GM19463 (cell line): Measurements from ENCODE around the gene ECHDC3.

Source experiments
- ATAC-seq: cut with Tn5 transposase; IDR thresholded peaks from one replicate; pipeline ENCODE4 v1.9.1; 2021; ENCODE audit warnings: mild to moderate bottlenecking, moderate library complexity; ENCODE audit not compliant: unreplicated experiment

Gene ECHDC3

DNA sequence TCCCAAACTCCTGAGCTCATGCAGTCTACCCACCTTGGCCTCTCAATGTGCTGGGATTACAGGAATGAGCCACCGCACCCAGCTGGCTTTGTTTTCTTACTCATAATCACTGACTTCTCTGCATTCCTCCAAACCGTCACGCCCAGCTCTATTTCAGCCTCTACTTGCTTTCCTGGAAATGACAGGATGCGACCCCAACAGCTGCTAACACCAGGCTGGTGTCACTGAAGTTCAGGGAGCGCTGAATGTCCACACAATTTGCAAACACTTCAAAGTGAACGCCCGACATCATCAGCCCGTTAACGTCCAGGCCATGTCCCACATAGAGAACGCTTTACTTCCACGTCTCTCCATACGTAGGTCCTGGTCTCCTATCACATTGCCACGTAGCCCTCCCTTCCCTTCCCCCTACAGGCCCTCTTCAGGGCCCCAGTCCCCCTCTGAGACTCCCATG, 68.2 kb downstream of the ECHDC3 start:
- no peak for ATAC-seq

- ATAC-seq = no peak
Observed at GRCh38 chr10:11810973-11811372, 68.8 kb downstream of the ECHDC3 start.

- no peak for ATAC-seq
Observed at GRCh38 chr10:11813177-11813576, 71.0 kb downstream of the ECHDC3 start.
